HEK293 (cell line): ENCODE measurements around the gene KLHDC3.
A peak's percentile ranks its signal among the peaks of the same experiment; 100 is the strongest.

Experiments used
- CTCF ChIA-PET: fragments of 350-600 bp; formaldehyde crosslinking; extraction: SDS; loops from one replicate; lab custom pipeline; 2021; ENCODE audit warnings: antibody characterized with exemption; lab: Yijun Ruan, JAX
- POLR2A ChIA-PET: fragments of 300-600 bp; formaldehyde crosslinking; extraction: SDS; loops from one replicate; lab custom pipeline; 2020; ENCODE audit warnings: antibody characterized with exemption, inconsistent platforms; lab: Yijun Ruan, JAX
- H3K27ac ChIP-seq: fragments of 200-500 bp; sonication (Bioruptor generic); 2 replicates; pipeline ENCODE4 v1.5.1; 2014; ENCODE audit warnings: low read depth, low read length, control low read depth, inconsistent platforms; ENCODE audit errors: extremely low read depth
- H3K36me3 ChIP-seq, 2 experiments: fragments of 200-500 bp in 1 of 2; sonication (Bioruptor generic) in 1 of 2; 1 replicate in 1 of 2; 2 replicates in 1 of 2; pipeline ENCODE4 v1.5.1; 2014 to 2017; ENCODE audit warnings: inconsistent platforms in 2 of 2, low read length in 2 of 2; ENCODE audit not compliant: control insufficient read depth in 2 of 2, insufficient read depth in 1 of 2
- H3K4me1 ChIP-seq: fragments of 200-500 bp; sonication (Bioruptor generic); 2 replicates; pipeline ENCODE4 v1.5.1; 2014; ENCODE audit warnings: mild to moderate bottlenecking, low read length, inconsistent platforms; ENCODE audit not compliant: control insufficient read depth, insufficient read depth
- H3K4me3 ChIP-seq: 2 replicates; pipeline ENCODE4 v1.5.1; 2011; ENCODE audit warnings: low read depth, mild to moderate bottlenecking, control low read depth, low read length, moderate library complexity
- H3K9me3 ChIP-seq: fragments of 200-500 bp; sonication (Bioruptor generic); 2 replicates; pipeline ENCODE4 v1.5.1; 2014; ENCODE audit warnings: low read depth, low read length, inconsistent platforms; ENCODE audit not compliant: control insufficient read depth, insufficient read depth
- HOXA7 ChIP-seq: sonication (generic); formaldehyde crosslinking; IDR thresholded peaks from 2 replicates; pipeline ENCODE4 v1.8.1; 2022; ENCODE audit warnings: missing genetic modification reagents, borderline replicate concordance
- KLF17 ChIP-seq: fragments of 450-650 bp; formaldehyde crosslinking; IDR thresholded peaks from 2 replicates; pipeline ENCODE4 v1.5.1; 2016; ENCODE audit warnings: missing biosample characterization, missing genetic modification characterization
- ZBTB7A ChIP-seq: fragments of 450-650 bp; formaldehyde crosslinking; IDR thresholded peaks from 2 replicates; pipeline ENCODE4 v1.5.1; 2016; ENCODE audit warnings: low read depth, missing biosample characterization, missing genetic modification characterization
- ZFHX2 ChIP-seq: fragments of 450-650 bp; formaldehyde crosslinking; conservative IDR thresholded peaks from 2 replicates; pipeline ENCODE4 v1.5.1; 2016; ENCODE audit warnings: missing biosample characterization, missing genetic modification characterization
- ZNF114 ChIP-seq: fragments of 450-650 bp; formaldehyde crosslinking; IDR thresholded peaks from 2 replicates; pipeline ENCODE4 v1.5.0; 2017; ENCODE audit warnings: missing biosample characterization, missing genetic modification characterization
- ZNF132 ChIP-seq: fragments of 450-650 bp; formaldehyde crosslinking; IDR thresholded peaks from 2 replicates; pipeline ENCODE4 v1.5.1; 2017; ENCODE audit warnings: missing biosample characterization, missing genetic modification characterization, borderline replicate concordance
- ZNF175 ChIP-seq: fragments of 450-650 bp; formaldehyde crosslinking; IDR thresholded peaks from 2 replicates; pipeline ENCODE4 v1.5.1; 2016; ENCODE audit warnings: missing biosample characterization, missing genetic modification characterization
- ZNF2 ChIP-seq: fragments of 450-650 bp; formaldehyde crosslinking; IDR thresholded peaks from 2 replicates; pipeline ENCODE4 v1.5.1; 2016; ENCODE audit warnings: missing biosample characterization, missing genetic modification characterization
- ZNF221 ChIP-seq: fragments of 450-650 bp; formaldehyde crosslinking; IDR thresholded peaks from 2 replicates; pipeline ENCODE4 v1.5.1; 2017; ENCODE audit warnings: missing biosample characterization, missing genetic modification characterization, borderline replicate concordance
- ZNF292 ChIP-seq: fragments of 450-650 bp; formaldehyde crosslinking; IDR thresholded peaks from 2 replicates; pipeline ENCODE4 v1.5.1; 2016; ENCODE audit warnings: low read depth, missing biosample characterization, missing genetic modification characterization, borderline replicate concordance
- ZNF324 ChIP-seq: fragments of 450-650 bp; formaldehyde crosslinking; IDR thresholded peaks from 2 replicates; pipeline ENCODE4 v1.5.1; 2016; ENCODE audit warnings: missing biosample characterization, missing genetic modification characterization
- ZNF394 ChIP-seq: fragments of 450-650 bp; formaldehyde crosslinking; IDR thresholded peaks from 2 replicates; pipeline ENCODE4 v1.5.1; 2016; ENCODE audit warnings: missing biosample characterization, missing genetic modification characterization, mild to moderate bottlenecking, moderate library complexity, borderline replicate concordance
- ZNF501 ChIP-seq: fragments of 450-650 bp; formaldehyde crosslinking; IDR thresholded peaks from 2 replicates; pipeline ENCODE4 v1.5.1; 2016; ENCODE audit warnings: missing biosample characterization, missing genetic modification characterization
- ZNF549 ChIP-seq: fragments of 450-650 bp; IDR thresholded peaks from 2 replicates; pipeline ENCODE4 v1.5.1; 2018; ENCODE audit warnings: missing biosample characterization, missing genetic modification characterization, mild to moderate bottlenecking, inconsistent platforms, moderate library complexity
- ZNF629 ChIP-seq: fragments of 450-650 bp; formaldehyde crosslinking; IDR thresholded peaks from 2 replicates; pipeline ENCODE4 v1.5.1; 2017; ENCODE audit warnings: missing biosample characterization, missing genetic modification characterization
- ZNF639 ChIP-seq: fragments of 450-650 bp; formaldehyde crosslinking; IDR thresholded peaks from 2 replicates; pipeline ENCODE4 v1.5.1; 2016; ENCODE audit warnings: missing biosample characterization, missing genetic modification characterization
- ZNF677 ChIP-seq: fragments of 450-650 bp; IDR thresholded peaks from 2 replicates; pipeline ENCODE4 v1.5.0; 2018; ENCODE audit warnings: missing biosample characterization, mild to moderate bottlenecking, missing genetic modification characterization, moderate library complexity
- ZNF785 ChIP-seq: fragments of 450-650 bp; formaldehyde crosslinking; IDR thresholded peaks from 2 replicates; pipeline ENCODE4 v1.5.1; 2016; ENCODE audit warnings: missing biosample characterization, missing genetic modification characterization
- TF ChIP-seq, protein P1 (sequence below): fragments of 450-650 bp; formaldehyde crosslinking; IDR thresholded peaks from 2 replicates; pipeline ENCODE4 v1.5.1; 2017; ENCODE audit warnings: missing biosample characterization, mild to moderate bottlenecking, missing genetic modification characterization, moderate library complexity
- TF ChIP-seq, protein P2 (sequence below): fragments of 450-650 bp; formaldehyde crosslinking; IDR thresholded peaks from 2 replicates; pipeline ENCODE4 v1.5.1; 2016; ENCODE audit warnings: missing biosample characterization, missing genetic modification characterization
- TF ChIP-seq, protein P3 (sequence below): fragments of 450-650 bp; formaldehyde crosslinking; IDR thresholded peaks from 2 replicates; pipeline ENCODE4 v1.5.1; 2016; ENCODE audit warnings: missing biosample characterization, missing genetic modification characterization

The KLHDC3 gene

DNA sequence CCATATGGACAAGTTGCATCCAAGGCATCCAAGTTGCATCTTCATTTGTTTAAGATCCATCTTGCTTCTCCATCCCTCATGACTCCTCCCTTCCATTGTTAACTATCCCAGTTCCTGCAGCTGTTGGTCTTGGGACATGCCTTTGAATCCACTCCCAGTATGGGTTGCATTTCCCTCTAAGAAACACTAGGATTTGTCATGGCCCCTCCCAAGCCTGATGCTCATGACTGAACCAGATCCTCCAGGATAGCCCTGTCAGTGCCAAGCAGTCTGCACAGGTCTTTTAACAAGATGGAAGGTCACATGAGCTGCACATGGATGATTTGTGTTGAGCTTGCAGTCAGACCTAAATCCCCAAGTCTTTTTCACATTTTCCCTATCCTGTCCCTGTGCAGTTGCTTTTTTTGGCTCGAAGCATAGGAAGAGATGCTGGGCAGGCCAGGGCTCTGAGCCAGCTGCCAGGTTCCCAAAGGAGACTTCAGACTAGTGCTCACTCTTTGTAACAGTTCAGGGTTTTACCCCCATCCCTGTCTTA lies 25.5 kb upstream of the KLHDC3 start (continued):
- TF ChIP-seq, protein P1, sequence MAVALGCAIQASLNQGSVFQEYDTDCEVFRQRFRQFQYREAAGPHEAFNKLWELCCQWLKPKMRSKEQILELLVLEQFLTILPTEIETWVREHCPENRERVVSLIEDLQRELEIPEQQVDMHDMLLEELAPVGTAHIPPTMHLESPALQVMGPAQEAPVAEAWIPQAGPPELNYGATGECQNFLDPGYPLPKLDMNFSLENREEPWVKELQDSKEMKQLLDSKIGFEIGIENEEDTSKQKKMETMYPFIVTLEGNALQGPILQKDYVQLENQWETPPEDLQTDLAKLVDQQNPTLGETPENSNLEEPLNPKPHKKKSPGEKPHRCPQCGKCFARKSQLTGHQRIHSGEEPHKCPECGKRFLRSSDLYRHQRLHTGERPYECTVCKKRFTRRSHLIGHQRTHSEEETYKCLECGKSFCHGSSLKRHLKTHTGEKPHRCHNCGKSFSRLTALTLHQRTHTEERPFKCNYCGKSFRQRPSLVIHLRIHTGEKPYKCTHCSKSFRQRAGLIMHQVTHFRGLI: no peak
- no peak for TF ChIP-seq ZNF501 (tag by site-specific recombination)
- TF ChIP-seq KLF17 (tag by site-specific recombination): no peak

DNA sequence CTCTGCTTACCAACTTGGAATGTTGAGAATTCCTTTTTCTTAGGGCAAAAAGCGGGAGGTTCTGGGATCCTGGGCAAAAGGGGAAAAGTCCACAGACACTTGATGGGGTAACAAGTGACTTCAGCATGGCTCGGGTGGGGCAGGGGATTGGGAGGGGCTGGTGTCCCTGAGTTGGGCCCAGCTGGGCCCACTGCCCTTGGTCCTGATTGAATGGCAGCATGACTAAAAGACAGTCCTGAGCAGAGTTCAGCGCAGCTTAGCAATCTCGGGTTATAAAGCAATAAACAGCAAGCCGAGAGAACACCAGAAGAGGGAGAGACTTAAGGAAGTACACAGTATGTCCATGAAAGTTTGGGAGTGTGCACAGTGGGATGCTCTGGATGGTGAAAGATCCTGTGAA lies 24.1 kb upstream of the KLHDC3 start:
- H3K4me1 ChIP-seq: no peaks in the 10 kb centered on the region
- no peaks in the 10 kb centered on the region for H3K9me3 ChIP-seq
- peaks cover 7 to 56% of the 10 kb centered on the region in 2 experiments; a peak in 2 of 3 replicates for H3K36me3 ChIP-seq
- CTCF ChIA-PET: interaction anchor here (0.7 to 1.7 kb wide), 2 partner anchors 88 to 279 kb away, joined by 3 read pairs; no protein-coding TSS in a partner anchor
- POLR2A ChIA-PET: interaction anchor here (0.9 to 8.3 kb wide), 2 partner anchors 11 to 31 kb away, joined by 7 to 31 read pairs; partner anchors contain the start of genes PEX6 and RRP36
- TF ChIP-seq, protein P2, sequence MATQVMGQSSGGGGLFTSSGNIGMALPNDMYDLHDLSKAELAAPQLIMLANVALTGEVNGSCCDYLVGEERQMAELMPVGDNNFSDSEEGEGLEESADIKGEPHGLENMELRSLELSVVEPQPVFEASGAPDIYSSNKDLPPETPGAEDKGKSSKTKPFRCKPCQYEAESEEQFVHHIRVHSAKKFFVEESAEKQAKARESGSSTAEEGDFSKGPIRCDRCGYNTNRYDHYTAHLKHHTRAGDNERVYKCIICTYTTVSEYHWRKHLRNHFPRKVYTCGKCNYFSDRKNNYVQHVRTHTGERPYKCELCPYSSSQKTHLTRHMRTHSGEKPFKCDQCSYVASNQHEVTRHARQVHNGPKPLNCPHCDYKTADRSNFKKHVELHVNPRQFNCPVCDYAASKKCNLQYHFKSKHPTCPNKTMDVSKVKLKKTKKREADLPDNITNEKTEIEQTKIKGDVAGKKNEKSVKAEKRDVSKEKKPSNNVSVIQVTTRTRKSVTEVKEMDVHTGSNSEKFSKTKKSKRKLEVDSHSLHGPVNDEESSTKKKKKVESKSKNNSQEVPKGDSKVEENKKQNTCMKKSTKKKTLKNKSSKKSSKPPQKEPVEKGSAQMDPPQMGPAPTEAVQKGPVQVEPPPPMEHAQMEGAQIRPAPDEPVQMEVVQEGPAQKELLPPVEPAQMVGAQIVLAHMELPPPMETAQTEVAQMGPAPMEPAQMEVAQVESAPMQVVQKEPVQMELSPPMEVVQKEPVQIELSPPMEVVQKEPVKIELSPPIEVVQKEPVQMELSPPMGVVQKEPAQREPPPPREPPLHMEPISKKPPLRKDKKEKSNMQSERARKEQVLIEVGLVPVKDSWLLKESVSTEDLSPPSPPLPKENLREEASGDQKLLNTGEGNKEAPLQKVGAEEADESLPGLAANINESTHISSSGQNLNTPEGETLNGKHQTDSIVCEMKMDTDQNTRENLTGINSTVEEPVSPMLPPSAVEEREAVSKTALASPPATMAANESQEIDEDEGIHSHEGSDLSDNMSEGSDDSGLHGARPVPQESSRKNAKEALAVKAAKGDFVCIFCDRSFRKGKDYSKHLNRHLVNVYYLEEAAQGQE (tag by site-specific recombination): peak; percentile 33; the same call in 1 of the 2 replicates
- TF ChIP-seq ZNF292 (no peak), HOXA7 (CRISPR knock-in tag) (no peak), ZBTB7A (tag by site-specific recombination) (no peak), ZNF549 (tag by site-specific recombination) (no peak), ZFHX2 (tag by site-specific recombination) (no peak), ZNF175 (tag by site-specific recombination) (no peak), ZNF324 (tag by site-specific recombination) (no peak)
- TF ChIP-seq, protein P3, sequence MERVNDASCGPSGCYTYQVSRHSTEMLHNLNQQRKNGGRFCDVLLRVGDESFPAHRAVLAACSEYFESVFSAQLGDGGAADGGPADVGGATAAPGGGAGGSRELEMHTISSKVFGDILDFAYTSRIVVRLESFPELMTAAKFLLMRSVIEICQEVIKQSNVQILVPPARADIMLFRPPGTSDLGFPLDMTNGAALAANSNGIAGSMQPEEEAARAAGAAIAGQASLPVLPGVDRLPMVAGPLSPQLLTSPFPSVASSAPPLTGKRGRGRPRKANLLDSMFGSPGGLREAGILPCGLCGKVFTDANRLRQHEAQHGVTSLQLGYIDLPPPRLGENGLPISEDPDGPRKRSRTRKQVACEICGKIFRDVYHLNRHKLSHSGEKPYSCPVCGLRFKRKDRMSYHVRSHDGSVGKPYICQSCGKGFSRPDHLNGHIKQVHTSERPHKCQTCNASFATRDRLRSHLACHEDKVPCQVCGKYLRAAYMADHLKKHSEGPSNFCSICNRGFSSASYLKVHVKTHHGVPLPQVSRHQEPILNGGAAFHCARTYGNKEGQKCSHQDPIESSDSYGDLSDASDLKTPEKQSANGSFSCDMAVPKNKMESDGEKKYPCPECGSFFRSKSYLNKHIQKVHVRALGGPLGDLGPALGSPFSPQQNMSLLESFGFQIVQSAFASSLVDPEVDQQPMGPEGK: no peak
- no peak overlapping the region for H3K4me3 ChIP-seq
- H3K27ac ChIP-seq: no peak overlapping the region

- POLR2A ChIA-PET: interaction anchor here (1.3 to 8.3 kb wide), 3 partner anchors 9 to 60 kb away, joined by 5 to 31 read pairs (median 7); partner anchors contain the start of genes CUL7, PEX6 and PPP2R5D
- H3K4me3 ChIP-seq: no peak overlapping the region
- H3K9me3 ChIP-seq: no peaks in the 10 kb centered on the region
- H3K4me1 ChIP-seq: no peaks in the 10 kb centered on the region
- CTCF ChIA-PET: interaction anchor here (0.8 kb wide), 1 partner anchor 144 kb away, joined by 3 read pairs; no protein-coding TSS in a partner anchor
- no peak overlapping the region for H3K27ac ChIP-seq
- peaks cover 7 to 37% of the 10 kb centered on the region in 2 experiments; a peak in 2 of 3 replicates for H3K36me3 ChIP-seq
- no peak for TF ChIP-seq ZNF639 (tag by site-specific recombination)
- TF ChIP-seq, protein P3: no peak
- no peak for TF ChIP-seq ZNF221 (tag by site-specific recombination)
- no peak for TF ChIP-seq ZNF394
- TF ChIP-seq ZNF785 (tag by site-specific recombination): no peak
- no peak for TF ChIP-seq ZNF132 (tag by site-specific recombination)
- no peak for TF ChIP-seq ZNF2 (tag by site-specific recombination)
- TF ChIP-seq ZNF629 (tag by site-specific recombination): no peak
- no peak for TF ChIP-seq ZNF114 (tag by site-specific recombination)
- no peak for TF ChIP-seq ZNF677 (tag by site-specific recombination)
Measured at GRCh38 chr6:42993445-42993844, 20.6 kb upstream of the KLHDC3 start.
